Endothelial cell of umbilical vein (primary cell): Measurements from ENCODE around the gene ZNF644. TPM values are rescaled to one million over a fixed set of nuclear protein-coding genes. Genes with fewer than 3 reads are reported as not detected.

Experiments
- BruUV-seq: library from RNA; stranded (reverse); fragments of 400-500 nt; replicated peaks from 2 replicates; lab custom pipeline; 2021; lab: Mats Ljungman, UMichigan
- CTCF ChIA-PET: fragments of 300-600, 350-600 bp; sonication (Branson Sonifier 250); formaldehyde crosslinking; loops from one replicate; lab custom pipeline; 2021; ENCODE audit warnings: antibody characterized with exemption, inconsistent platforms; lab: Charles Lee
- POLR2A ChIA-PET: fragments of 300-600, 350-600 bp; sonication (Branson Sonifier 250); formaldehyde crosslinking; loops from one replicate; lab custom pipeline; 2021; ENCODE audit warnings: antibody characterized with exemption, inconsistent platforms; lab: Charles Lee
- DNase-seq: peaks from one replicate; pipeline ENCODE4 v3.0.0-alpha.2; 2011; ENCODE audit warnings: low read depth, low spot score
- FAIRE-seq: peaks from 2 replicates; lab custom pipeline; 2011; peaks lifted over from hg19 to GRCh38; lab: Jason Lieb, UNC
- H2AFZ ChIP-seq: 2 replicates; pipeline ENCODE4 v1.6.0; 2012; ENCODE audit warnings: low read depth, low read length, control low read depth, inconsistent platforms
- H3K27ac ChIP-seq: 2 replicates; pipeline ENCODE4 v1.5.1; 2011; ENCODE audit warnings: low read depth, mild to moderate bottlenecking, control low read depth, low read length, moderate library complexity; ENCODE audit not compliant: insufficient read depth
- H3K27me3 ChIP-seq, 2 experiments: 2 replicates each; pipeline versions ENCODE4 v1.6.0 to v1.6.1; 2011; ENCODE audit warnings: low read length in 2 of 2, mixed read lengths in 1 of 2; ENCODE audit not compliant: control insufficient read depth in 2 of 2, insufficient read depth in 2 of 2
- H3K36me3 ChIP-seq, 2 experiments: 2 replicates in 1 of 2; 3 replicates in 1 of 2; pipeline ENCODE4 v1.5.1; 2011; ENCODE audit warnings: low read length in 2 of 2, mild to moderate bottlenecking in 1 of 2, moderate library complexity in 1 of 2; ENCODE audit not compliant: control insufficient read depth in 2 of 2, insufficient read depth in 2 of 2; ENCODE audit errors: extremely low read depth in 1 of 2
- H3K4me1 ChIP-seq: 3 replicates; pipeline ENCODE4 v1.5.1; 2011; ENCODE audit warnings: mild to moderate bottlenecking, low read length; ENCODE audit not compliant: control insufficient read depth, insufficient read depth; ENCODE audit errors: extremely low read depth
- H3K4me2 ChIP-seq: 2 replicates; pipeline ENCODE4 v1.6.1; 2011; ENCODE audit warnings: low read length, control low read depth, mixed read lengths; ENCODE audit not compliant: insufficient read depth
- H3K4me3 ChIP-seq, 3 experiments: fragments of 200-600 bp in 1 of 3; sonication (generic), shearing (Covaris generic) in 1 of 3; replicated peaks in 1 of 3; 2 replicates each; pipeline ENCODE4 v1.5.1; 2011 to 2016; ENCODE audit warnings: control low read depth in 3 of 3, low read length in 3 of 3, mild to moderate bottlenecking in 2 of 3, inconsistent platforms in 1 of 3, low read depth in 1 of 3, moderate library complexity in 1 of 3; ENCODE audit not compliant: insufficient read depth in 1 of 3
- H3K79me2 ChIP-seq: 2 replicates; pipeline ENCODE4 v1.6.0; 2012; ENCODE audit warnings: low read length, inconsistent platforms; ENCODE audit not compliant: control insufficient read depth, insufficient read depth
- H3K9ac ChIP-seq: replicated peaks from 2 replicates; pipeline ENCODE3; 2011; ENCODE audit warnings: low read length, control low read depth; ENCODE audit not compliant: insufficient read depth; ENCODE audit errors: extremely low read depth
- H3K9me1 ChIP-seq: replicated peaks from 3 replicates; pipeline ENCODE4 v1.6.0; 2011; ENCODE audit warnings: mild to moderate bottlenecking, low read length; ENCODE audit not compliant: control insufficient read depth, insufficient read depth; ENCODE audit errors: extremely low read depth
- H3K9me3 ChIP-seq: replicated peaks from 2 replicates; pipeline ENCODE4 v1.5.1; 2012; ENCODE audit warnings: low read length, inconsistent platforms; ENCODE audit not compliant: control insufficient read depth, insufficient read depth
- H4K20me1 ChIP-seq: replicated peaks from 2 replicates; pipeline ENCODE3; 2011; ENCODE audit warnings: mild to moderate bottlenecking, low read length; ENCODE audit not compliant: control insufficient read depth, insufficient read depth; ENCODE audit errors: extremely low read depth
- CTCF ChIP-seq, 2 donors: IDR thresholded peaks; 1 replicate in 1 of 2; 2 replicates in 1 of 2; pipeline ENCODE4 v1.5.1; 2011; ENCODE audit warnings: low read length in 2 of 2, mild to moderate bottlenecking in 2 of 2, moderate library complexity in 2 of 2, control low read depth in 1 of 2, inconsistent platforms in 1 of 2, low read depth in 1 of 2; ENCODE audit not compliant: insufficient read depth in 1 of 2; ENCODE audit errors: extremely low read depth in 1 of 2
- EZH2 ChIP-seq: IDR thresholded peaks from 2 replicates; pipeline ENCODE4 v1.6.1; 2012; ENCODE audit warnings: borderline replicate concordance, low read depth, mild to moderate bottlenecking, moderate library complexity, low read length, inconsistent platforms; ENCODE audit not compliant: severe bottlenecking
- FOS ChIP-seq: IDR thresholded peaks from 2 replicates; pipeline ENCODE4 v1.6.1; 2011; ENCODE audit warnings: mild to moderate bottlenecking, low read length, moderate library complexity, borderline replicate concordance; ENCODE audit not compliant: insufficient read depth
- GATA2 ChIP-seq: IDR thresholded peaks from 2 replicates; pipeline ENCODE4 v1.7.0; 2011; ENCODE audit warnings: low read depth, mild to moderate bottlenecking, moderate library complexity, mixed read lengths, low read length; ENCODE audit not compliant: insufficient read length, insufficient read depth
- JUN ChIP-seq: IDR thresholded peaks from 2 replicates; pipeline ENCODE4 v1.6.1; 2011; ENCODE audit warnings: borderline replicate concordance, low read depth; ENCODE audit not compliant: insufficient read length, insufficient read depth
- MAX ChIP-seq: IDR thresholded peaks from 2 replicates; pipeline ENCODE4 v1.6.1; 2011; ENCODE audit not compliant: insufficient read depth, insufficient read length
- MYC ChIP-seq: IDR thresholded peaks from one replicate; pipeline ENCODE4 v1.6.1; 2011; ENCODE audit warnings: mild to moderate bottlenecking, low read depth, low read length
- POLR2A ChIP-seq: IDR thresholded peaks from 2 replicates; pipeline ENCODE4 v1.6.1; 2012; ENCODE audit warnings: low read depth, mild to moderate bottlenecking, control low read depth, low read length
- POLR2AphosphoS5 ChIP-seq: IDR thresholded peaks from 2 replicates; pipeline ENCODE4 v1.6.1; 2012; ENCODE audit warnings: low read depth, mild to moderate bottlenecking, control low read depth, low read length, moderate library complexity; ENCODE audit not compliant: insufficient read depth
- dilution Hi-C: fragments of 300-500 bp; cut with MboI; formaldehyde crosslinking; loops from one replicate; pipeline ENCODE4 v1.15.0; 2019; ENCODE audit warnings: low sequenced_read_pairs; ENCODE audit not compliant: extremely low pct_ligation_motif_present
- intact Hi-C: fragments of 100-400 bp; cut with micrococcal nuclease; formaldehyde crosslinking; loops from one replicate; pipeline ENCODE4 v1.10.0; 2022
- polyA plus RNA-seq, 4 experiments: library from polyadenylated mRNA; depleted of rRNA in 3 of 4; stranded (reverse) in 3 of 4; unstranded in 1 of 4; fragments of >200 nt; gene quantifications; 2 replicates each; pipeline versions ENCODE4 v1.2.1 to v1.2.3, GENCODE V29; 2011 to 2012; ENCODE audit warnings: missing spikeins in 1 of 4
- total RNA-seq: library from RNA; stranded (reverse); gene quantifications from 2 replicates; pipeline ENCODE4 v1.2.3, GENCODE V29; 2021

The ZNF644 gene
- total and polyA plus RNA-seq, 2 donors (not counting 3 experiments of a cell fraction or from before 2014, with no cell fraction given) = 7.2 to 47.0 TPM

- Histone ChIP-seq H3K36me3 (no peaks in the 10 kb centered on the region), H2AFZ (no peak overlapping the region), H4K20me1 (peaks cover 5% of the 10 kb centered on the region), H3K9me3 (no peaks in the 10 kb centered on the region), H3K27me3 (no peaks in the 10 kb centered on the region), H3K4me3 (no peak overlapping the region), H3K4me1 (no peaks in the 10 kb centered on the region), H3K79me2 (peaks cover 74% of the 10 kb centered on the region), H3K9me1 (no peaks in the 10 kb centered on the region), H3K4me2 (no peak overlapping the region), H3K9ac (no peak overlapping the region), H3K27ac (no peak overlapping the region)
- FAIRE-seq = no peak
- ChIA-PET POLR2A (no interaction called here), CTCF (no interaction called here)
- BruUV-seq = no TSS peak
- no peak for DNase-seq
- no peak for TF ChIP-seq GATA2
- TF ChIP-seq EZH2 = no peak
- no peak for TF ChIP-seq CTCF (IDR thresholded peaks at IDR 0.05; ENCODE audit: extremely low read depth in 1 of 2, insufficient read depth in 1 of 2, low read depth in 1 of 2, low read length in 2 of 2)
- no peak for TF ChIP-seq JUN
- no peak for TF ChIP-seq POLR2A
- no peak for TF ChIP-seq POLR2AphosphoS5
- no peak for TF ChIP-seq MAX
- TF ChIP-seq FOS = no peak
- TF ChIP-seq MYC = no peak
- dilution Hi-C loops = no loop called here
- intact Hi-C loops = no loop called here
Measured at GRCh38 chr1:91006113-91006908, 15.5 kb downstream of the ZNF644 start.
